DND-41 (cell line): ENCODE results near the gene DPM1.
"Not testable (repeated sequence)": the region's sequence is repeated elsewhere in the genome, so short reads cannot be mapped to it uniquely, and the experiment has no call there.

ENCODE experiments used
- ATAC-seq: fragments of 200-7000 bp; cut with Tn5 transposase; 3 replicates; pipeline ENCODE4 v1.9.1; 2021; ENCODE audit warnings: low read depth; ENCODE audit not compliant: insufficient read depth
- DNase-seq: peaks from one replicate; pipeline ENCODE4 v3.0.0-alpha.2; 2020
- H2AFZ ChIP-seq: 2 replicates; pipeline ENCODE4 v1.6.0; 2012; ENCODE audit warnings: low read depth, low read length
- H3K27ac ChIP-seq: 2 replicates; pipeline ENCODE4 v1.5.1; 2012; ENCODE audit warnings: low read length, inconsistent platforms
- H3K27me3 ChIP-seq: fragments of 200-600 bp; sonication (generic); 2 replicates; pipeline ENCODE4 v1.6.0; 2012; ENCODE audit warnings: low read length, mild to moderate bottlenecking, inconsistent platforms; ENCODE audit not compliant: insufficient read depth, poor library complexity
- H3K36me3 ChIP-seq: 2 replicates; pipeline ENCODE4 v1.5.1; 2012; ENCODE audit warnings: low read length, inconsistent platforms; ENCODE audit not compliant: insufficient read depth
- H3K4me1 ChIP-seq: 2 replicates; pipeline ENCODE4 v1.5.1; 2012; ENCODE audit warnings: mild to moderate bottlenecking, low read length; ENCODE audit not compliant: insufficient read depth
- H3K4me2 ChIP-seq: 2 replicates; pipeline ENCODE4 v1.6.0; 2012; ENCODE audit warnings: mild to moderate bottlenecking, moderate library complexity, low read length, inconsistent platforms; ENCODE audit not compliant: insufficient read depth
- H3K4me3 ChIP-seq, 2 experiments: fragments of 200-600 bp in 1 of 2; shearing (Covaris generic) in 1 of 2; 2 replicates each; pipeline ENCODE4 v1.5.1; 2012 to 2016; ENCODE audit warnings: inconsistent platforms in 2 of 2, low read length in 2 of 2, mild to moderate bottlenecking in 2 of 2, low read depth in 1 of 2, moderate library complexity in 1 of 2
- H3K79me2 ChIP-seq: 2 replicates; pipeline ENCODE4 v1.6.0; 2012; ENCODE audit warnings: low read length, inconsistent platforms; ENCODE audit not compliant: insufficient read depth
- H3K9ac ChIP-seq: 2 replicates; pipeline ENCODE4 v1.6.0; 2012; ENCODE audit warnings: low read depth, mild to moderate bottlenecking, inconsistent platforms, low read length, moderate library complexity
- H3K9me3 ChIP-seq: 2 replicates; pipeline ENCODE4 v1.5.1; 2012; ENCODE audit warnings: low read length, moderate library complexity, mild to moderate bottlenecking, inconsistent platforms; ENCODE audit not compliant: insufficient read depth, severe bottlenecking
- H4K20me1 ChIP-seq: 2 replicates; pipeline ENCODE4 v1.6.0; 2012; ENCODE audit warnings: low read length; ENCODE audit not compliant: insufficient read depth
- EZH2 ChIP-seq: IDR thresholded peaks from 3 replicates; pipeline ENCODE4 v1.6.1; 2012; ENCODE audit warnings: borderline replicate concordance, low read depth, mild to moderate bottlenecking, moderate library complexity, low read length, inconsistent platforms; ENCODE audit not compliant: severe bottlenecking
- TF ChIP-seq, protein P1 (sequence below): IDR thresholded peaks from 2 replicates; pipeline ENCODE4 v1.5.1; 2012; ENCODE audit warnings: borderline replicate concordance, low read length, moderate library complexity, mild to moderate bottlenecking; ENCODE audit not compliant: poor library complexity, severe bottlenecking; ENCODE audit errors: extremely low read depth

DPM1 gene

DNA sequence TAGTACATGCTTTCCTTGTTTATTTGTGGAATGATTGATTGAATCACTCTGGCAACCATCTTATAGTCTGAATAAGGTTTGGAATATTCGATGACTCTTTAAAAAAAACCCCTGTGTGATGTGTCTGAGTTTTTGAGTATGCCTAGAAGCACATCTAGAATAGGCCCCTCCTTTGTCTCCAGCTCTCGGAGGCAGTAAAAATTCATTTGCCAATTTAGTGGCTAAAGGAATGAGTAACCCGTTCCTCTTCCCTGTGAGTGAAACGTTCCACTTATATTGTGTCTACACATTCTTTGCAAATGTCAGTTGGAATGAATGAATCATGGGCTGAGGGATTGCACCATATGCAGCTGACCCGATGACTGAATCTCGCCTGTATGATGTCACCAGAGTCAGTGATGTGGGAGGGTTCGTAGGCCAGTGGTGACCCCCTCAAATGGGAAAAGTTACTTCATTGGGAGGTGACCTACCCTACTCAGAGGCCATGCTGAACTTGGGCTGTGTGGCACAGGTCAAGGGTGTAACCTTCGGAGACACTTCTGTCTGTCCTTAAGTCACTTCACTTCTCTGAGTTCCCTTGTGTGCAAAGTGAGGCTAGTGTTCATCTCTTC, 21.8 kb upstream of the DPM1 start:
- H3K4me2 ChIP-seq = no peak overlapping the region
- ATAC-seq (no peak), DNase-seq (no peak)
- no peak overlapping the region for H3K4me3 ChIP-seq
- peaks cover 2% of the 10 kb centered on the region for H3K27me3 ChIP-seq
- no peaks in the 10 kb centered on the region for H3K36me3 ChIP-seq
- H3K79me2 ChIP-seq = no peaks in the 10 kb centered on the region
- no peak overlapping the region for H3K9ac ChIP-seq
- no peak overlapping the region for H2AFZ ChIP-seq
- no peak overlapping the region for H3K27ac ChIP-seq
- TF ChIP-seq, protein P1, sequence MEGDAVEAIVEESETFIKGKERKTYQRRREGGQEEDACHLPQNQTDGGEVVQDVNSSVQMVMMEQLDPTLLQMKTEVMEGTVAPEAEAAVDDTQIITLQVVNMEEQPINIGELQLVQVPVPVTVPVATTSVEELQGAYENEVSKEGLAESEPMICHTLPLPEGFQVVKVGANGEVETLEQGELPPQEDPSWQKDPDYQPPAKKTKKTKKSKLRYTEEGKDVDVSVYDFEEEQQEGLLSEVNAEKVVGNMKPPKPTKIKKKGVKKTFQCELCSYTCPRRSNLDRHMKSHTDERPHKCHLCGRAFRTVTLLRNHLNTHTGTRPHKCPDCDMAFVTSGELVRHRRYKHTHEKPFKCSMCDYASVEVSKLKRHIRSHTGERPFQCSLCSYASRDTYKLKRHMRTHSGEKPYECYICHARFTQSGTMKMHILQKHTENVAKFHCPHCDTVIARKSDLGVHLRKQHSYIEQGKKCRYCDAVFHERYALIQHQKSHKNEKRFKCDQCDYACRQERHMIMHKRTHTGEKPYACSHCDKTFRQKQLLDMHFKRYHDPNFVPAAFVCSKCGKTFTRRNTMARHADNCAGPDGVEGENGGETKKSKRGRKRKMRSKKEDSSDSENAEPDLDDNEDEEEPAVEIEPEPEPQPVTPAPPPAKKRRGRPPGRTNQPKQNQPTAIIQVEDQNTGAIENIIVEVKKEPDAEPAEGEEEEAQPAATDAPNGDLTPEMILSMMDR = no peak
- TF ChIP-seq EZH2 = no peak
- no peaks in the 10 kb centered on the region for H3K4me1 ChIP-seq
- H4K20me1 ChIP-seq = peaks cover 3% of the 10 kb centered on the region; the same call in 1 of the 2 replicates
- H3K9me3 ChIP-seq = no peaks in the 10 kb centered on the region

DNA sequence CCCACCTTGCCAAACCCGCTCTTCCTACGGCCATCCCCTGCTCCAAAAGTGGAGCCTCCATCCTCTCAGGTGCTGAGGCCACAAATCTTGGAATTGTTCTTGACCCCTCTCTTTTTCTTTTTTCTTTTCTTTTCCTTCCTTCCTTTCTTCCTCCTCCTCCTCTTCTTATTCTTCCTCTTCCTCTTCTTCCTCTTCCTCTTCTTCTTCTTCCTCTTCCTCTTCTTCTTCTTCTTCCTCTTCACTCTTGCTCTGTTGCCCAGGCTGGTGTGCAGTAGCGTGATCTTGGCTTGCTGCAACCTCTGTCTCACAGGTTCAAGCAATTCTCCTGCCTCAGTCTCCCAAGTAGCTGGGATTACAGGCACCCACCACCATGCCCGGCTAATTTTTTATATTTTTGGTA, 20.2 kb upstream of the DPM1 start:
- H3K4me3 ChIP-seq, DNase-seq, H3K9me3 ChIP-seq, H4K20me1 ChIP-seq, H3K79me2 ChIP-seq, H3K36me3 ChIP-seq, H3K4me2 ChIP-seq, H3K4me1 ChIP-seq, H3K9ac ChIP-seq, ATAC-seq, H3K27me3 ChIP-seq, H2AFZ ChIP-seq, H3K27ac ChIP-seq: not testable (repeated sequence)

DNA sequence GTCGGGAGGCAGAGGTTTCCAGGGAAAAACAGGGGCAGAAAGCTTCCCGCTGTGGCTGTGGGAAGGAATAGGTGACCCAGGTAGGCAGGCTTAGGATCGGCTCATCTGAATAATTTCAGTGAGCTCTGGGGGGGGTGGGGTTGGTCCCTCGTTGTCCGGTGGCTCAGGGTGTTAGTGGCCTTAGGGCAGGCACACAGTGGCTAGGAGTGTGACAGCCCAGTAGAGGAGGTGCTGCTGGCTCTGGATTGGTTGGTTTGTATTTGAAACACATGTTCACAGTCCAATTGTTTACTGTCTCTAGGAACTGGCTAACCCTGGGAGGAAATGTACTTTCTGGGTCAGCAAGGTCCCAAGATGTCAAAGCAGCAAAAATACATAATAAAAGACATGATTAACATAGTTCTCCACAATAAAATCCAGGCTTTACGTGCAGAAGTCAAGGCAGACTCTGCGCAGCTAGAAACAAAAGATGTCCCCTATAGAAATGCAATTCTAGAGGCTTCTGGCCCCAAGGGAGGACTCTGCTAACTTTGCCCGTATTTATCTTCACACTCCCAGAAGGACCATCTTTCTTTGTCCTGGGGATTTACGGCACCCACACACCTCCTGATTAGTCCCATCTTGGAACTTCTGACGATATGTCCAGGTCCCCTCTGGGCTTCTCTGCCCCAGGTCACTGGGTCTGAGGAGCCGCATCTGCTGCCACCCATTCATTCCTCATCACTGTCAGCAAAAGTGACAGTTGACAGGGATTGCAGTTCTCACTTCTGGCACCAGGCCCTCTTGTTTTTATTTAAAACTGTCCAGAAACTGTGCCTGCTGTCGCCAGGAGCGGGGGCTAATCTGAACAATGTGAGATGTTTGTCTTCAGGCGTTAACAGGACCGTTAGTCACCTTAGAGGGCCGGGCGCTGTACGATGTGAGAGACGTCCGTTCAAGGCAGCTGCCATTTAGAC, 19.0 kb upstream of the DPM1 start:
- H3K4me2 ChIP-seq = no peak overlapping the region
- no peak overlapping the region for H3K27ac ChIP-seq
- H3K36me3 ChIP-seq = no peaks in the 10 kb centered on the region
- H3K9ac ChIP-seq = no peak overlapping the region
- H3K9me3 ChIP-seq = no peaks in the 10 kb centered on the region
- peaks cover 7% of the 10 kb centered on the region for H3K27me3 ChIP-seq
- no peaks in the 10 kb centered on the region for H3K79me2 ChIP-seq
- TF ChIP-seq, protein P1 = no peak
- no peak for TF ChIP-seq EZH2
- ATAC-seq = no peak
- H4K20me1 ChIP-seq = peaks cover 3% of the 10 kb centered on the region; the same call in 1 of the 2 replicates
- DNase-seq = no peak
- no peak overlapping the region for H2AFZ ChIP-seq
- no peak overlapping the region for H3K4me3 ChIP-seq
- H3K4me1 ChIP-seq = no peaks in the 10 kb centered on the region

DNA sequence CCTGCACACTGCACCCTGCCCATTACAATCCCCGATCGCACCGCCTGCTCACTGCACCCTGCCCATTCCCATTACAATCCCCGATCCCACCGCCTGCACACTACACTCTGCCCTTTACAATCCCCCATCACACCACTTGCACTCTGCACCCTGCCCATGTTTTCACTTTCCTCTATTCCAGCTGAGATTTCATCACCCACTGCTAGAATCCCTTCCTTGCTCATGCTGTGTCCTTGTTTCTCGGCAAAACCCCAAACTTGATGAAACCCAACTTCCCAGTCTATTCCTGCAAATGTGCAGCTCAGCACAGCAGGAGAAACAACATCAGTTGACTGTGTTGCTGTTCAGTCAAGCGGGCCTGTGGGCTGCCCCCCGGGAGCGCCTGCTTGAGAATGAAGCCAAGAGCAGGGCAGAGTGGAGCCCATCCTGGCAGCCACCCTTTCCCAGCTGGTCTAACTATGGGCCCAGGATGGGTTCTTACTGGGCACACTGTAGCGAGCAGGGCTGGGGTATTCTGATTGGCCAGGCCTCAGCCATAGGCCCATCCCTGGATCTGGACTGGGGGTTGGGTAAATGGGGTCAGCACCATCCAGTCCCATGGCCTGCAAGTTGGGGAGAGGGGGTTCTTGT, 17.5 kb upstream of the DPM1 start:
- peaks cover 12% of the 10 kb centered on the region for H3K27me3 ChIP-seq
- no peak for TF ChIP-seq EZH2
- TF ChIP-seq, protein P1 = no peak
- no peak overlapping the region for H3K4me3 ChIP-seq
- no peak overlapping the region for H3K27ac ChIP-seq
- no peaks in the 10 kb centered on the region for H3K36me3 ChIP-seq
- no peak overlapping the region for H2AFZ ChIP-seq
- peaks cover 3% of the 10 kb centered on the region; the same call in 1 of the 2 replicates for H4K20me1 ChIP-seq
- no peaks in the 10 kb centered on the region for H3K79me2 ChIP-seq
- H3K4me2 ChIP-seq = no peak overlapping the region
- no peaks in the 10 kb centered on the region for H3K9me3 ChIP-seq
- H3K4me1 ChIP-seq = no peaks in the 10 kb centered on the region
- no peak for ATAC-seq
- no peak overlapping the region for H3K9ac ChIP-seq
- DNase-seq = no peak
